Astrocyte (in vitro differentiated cells and primary cell): Measurements from ENCODE around the gene ACKR2. TPM values are rescaled to one million over a fixed set of nuclear protein-coding genes. Genes with fewer than 3 reads are reported as not detected.
"Not testable (repeated sequence)": the region's sequence is repeated elsewhere in the genome, so short reads cannot be mapped to it uniquely, and the experiment has no call there.

Experiments
- DNase-seq: peaks from one replicate; pipeline ENCODE4 v3.0.0-alpha.2; 2010; ENCODE audit warnings: low read depth
- FAIRE-seq: peaks from 2 replicates; lab custom pipeline; 2011; peaks lifted over from hg19 to GRCh38; lab: Jason Lieb, UNC
- H2AFZ ChIP-seq: 2 replicates; pipeline ENCODE4 v1.6.0; 2012; ENCODE audit warnings: low read depth, low read length, inconsistent platforms
- H3K27ac ChIP-seq: 2 replicates; pipeline ENCODE4 v1.5.1; 2011; ENCODE audit warnings: low read depth, low read length, inconsistent platforms
- H3K27me3 ChIP-seq: 2 replicates; pipeline ENCODE4 v1.6.0; 2011; ENCODE audit warnings: low read length, inconsistent platforms; ENCODE audit not compliant: insufficient read depth
- H3K36me3 ChIP-seq: 2 replicates; pipeline ENCODE4 v1.5.1; 2011; ENCODE audit warnings: low read length, inconsistent platforms; ENCODE audit not compliant: insufficient read depth
- H3K4me1 ChIP-seq: 2 replicates; pipeline ENCODE4 v1.5.1; 2011; ENCODE audit warnings: low read length, inconsistent platforms; ENCODE audit not compliant: insufficient read depth
- H3K4me2 ChIP-seq: 2 replicates; pipeline ENCODE4 v1.6.0; 2012; ENCODE audit warnings: low read length, inconsistent platforms
- H3K4me3 ChIP-seq: 2 replicates; pipeline ENCODE4 v1.5.1; 2011; ENCODE audit warnings: low read depth, mild to moderate bottlenecking, low read length, inconsistent platforms; ENCODE audit not compliant: insufficient read depth
- H3K79me2 ChIP-seq: 2 replicates; pipeline ENCODE4 v1.6.0; 2012; ENCODE audit warnings: mild to moderate bottlenecking, low read length, inconsistent platforms; ENCODE audit not compliant: insufficient read depth
- H3K9ac ChIP-seq: 2 replicates; pipeline ENCODE4 v1.6.0; 2012; ENCODE audit warnings: mild to moderate bottlenecking, low read length, inconsistent platforms
- H3K9me3 ChIP-seq: 2 replicates; pipeline ENCODE4 v1.5.1; 2012; ENCODE audit warnings: low read depth, mild to moderate bottlenecking, low read length, inconsistent platforms; ENCODE audit not compliant: insufficient read depth
- H4K20me1 ChIP-seq: 2 replicates; pipeline ENCODE4 v1.6.0; 2012; ENCODE audit warnings: low read length, inconsistent platforms; ENCODE audit not compliant: insufficient read depth
- H3K27ac Mint-ChIP-seq: one replicate; pipeline ENCODE4 v1.8.0; 2021; ENCODE audit warnings: mild to moderate bottlenecking, mixed read lengths; ENCODE audit not compliant: unreplicated experiment
- H3K27me3 Mint-ChIP-seq: one replicate; pipeline ENCODE4 v1.8.0; 2021; ENCODE audit warnings: low read depth, mixed read lengths; ENCODE audit not compliant: unreplicated experiment
- H3K36me3 Mint-ChIP-seq: one replicate; pipeline ENCODE4 v1.8.0; 2021; ENCODE audit warnings: low read depth, mixed read lengths; ENCODE audit not compliant: unreplicated experiment
- H3K4me1 Mint-ChIP-seq: one replicate; pipeline ENCODE4 v1.8.0; 2021; ENCODE audit warnings: low read depth, mixed read lengths; ENCODE audit not compliant: unreplicated experiment
- H3K4me3 Mint-ChIP-seq: one replicate; pipeline ENCODE4 v1.8.0; 2021; ENCODE audit warnings: mild to moderate bottlenecking, moderate library complexity, mixed read lengths; ENCODE audit not compliant: unreplicated experiment
- H3K9me3 Mint-ChIP-seq: one replicate; pipeline ENCODE4 v1.8.0; 2021; ENCODE audit warnings: mild to moderate bottlenecking, mixed read lengths; ENCODE audit not compliant: unreplicated experiment
- EZH2 ChIP-seq: IDR thresholded peaks from 2 replicates; pipeline ENCODE4 v1.6.1; 2012; ENCODE audit warnings: mild to moderate bottlenecking, low read length, inconsistent platforms; ENCODE audit not compliant: insufficient read depth
- total RNA-seq: library from RNA; stranded (reverse); gene quantifications from 2 replicates; pipeline ENCODE4 v1.2.1, GENCODE V29; 2021
- TF ChIP-seq, protein P1 (sequence below): IDR thresholded peaks from 2 replicates; pipeline ENCODE4 v1.5.1; 2011; ENCODE audit warnings: low read depth, mild to moderate bottlenecking, inconsistent platforms, low read length, moderate library complexity; ENCODE audit not compliant: insufficient read depth

The ACKR2 gene
- total RNA-seq, 1 donor from 2014 or later, result 1.7 TPM

DNA sequence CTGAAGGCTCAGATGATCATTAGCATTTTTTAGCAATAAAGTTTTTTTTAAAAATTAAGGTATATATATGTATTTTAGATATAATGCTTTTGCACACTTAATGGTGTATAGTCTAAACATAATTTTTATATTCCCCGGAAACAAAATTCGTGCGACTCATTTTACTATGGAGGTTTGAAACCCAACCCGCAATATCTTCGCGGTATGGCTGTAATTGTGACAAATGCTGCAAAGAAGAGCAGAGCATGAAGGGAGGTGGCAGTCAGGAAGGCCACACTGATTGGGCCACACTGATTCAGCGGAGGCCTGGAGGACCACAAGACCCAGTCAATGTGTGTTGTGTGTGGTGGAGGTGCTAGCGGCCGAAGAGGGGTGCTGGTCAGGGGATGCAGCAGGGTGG is 70.9 kb downstream of the ACKR2 start:
- H4K20me1 ChIP-seq, result no peaks in the 10 kb centered on the region
- H3K27ac Mint-ChIP-seq, result no peak overlapping the region
- H3K9me3 Mint-ChIP-seq, result peaks cover 8% of the 10 kb centered on the region
- no peaks in the 10 kb centered on the region for H3K36me3 ChIP-seq
- H3K27me3 ChIP-seq, result peaks cover 2% of the 10 kb centered on the region
- peak overlapping the region; percentile 60 for H3K4me3 Mint-ChIP-seq
- H3K4me1 ChIP-seq, result no peaks in the 10 kb centered on the region
- peaks cover 23% of the 10 kb centered on the region for H3K27me3 Mint-ChIP-seq
- peak overlapping the region; percentile 58 for H3K4me3 ChIP-seq
- H3K27ac ChIP-seq, result no peak overlapping the region
- FAIRE-seq (no peak), DNase-seq (no peak)
- H3K79me2 ChIP-seq, result no peaks in the 10 kb centered on the region
- no peaks in the 10 kb centered on the region for H3K4me1 Mint-ChIP-seq
- no peaks in the 10 kb centered on the region for H3K9me3 ChIP-seq
- H2AFZ ChIP-seq, result peak overlapping the region; percentile 94
- TF ChIP-seq EZH2, result no peak
- TF ChIP-seq, protein P1, sequence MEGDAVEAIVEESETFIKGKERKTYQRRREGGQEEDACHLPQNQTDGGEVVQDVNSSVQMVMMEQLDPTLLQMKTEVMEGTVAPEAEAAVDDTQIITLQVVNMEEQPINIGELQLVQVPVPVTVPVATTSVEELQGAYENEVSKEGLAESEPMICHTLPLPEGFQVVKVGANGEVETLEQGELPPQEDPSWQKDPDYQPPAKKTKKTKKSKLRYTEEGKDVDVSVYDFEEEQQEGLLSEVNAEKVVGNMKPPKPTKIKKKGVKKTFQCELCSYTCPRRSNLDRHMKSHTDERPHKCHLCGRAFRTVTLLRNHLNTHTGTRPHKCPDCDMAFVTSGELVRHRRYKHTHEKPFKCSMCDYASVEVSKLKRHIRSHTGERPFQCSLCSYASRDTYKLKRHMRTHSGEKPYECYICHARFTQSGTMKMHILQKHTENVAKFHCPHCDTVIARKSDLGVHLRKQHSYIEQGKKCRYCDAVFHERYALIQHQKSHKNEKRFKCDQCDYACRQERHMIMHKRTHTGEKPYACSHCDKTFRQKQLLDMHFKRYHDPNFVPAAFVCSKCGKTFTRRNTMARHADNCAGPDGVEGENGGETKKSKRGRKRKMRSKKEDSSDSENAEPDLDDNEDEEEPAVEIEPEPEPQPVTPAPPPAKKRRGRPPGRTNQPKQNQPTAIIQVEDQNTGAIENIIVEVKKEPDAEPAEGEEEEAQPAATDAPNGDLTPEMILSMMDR, result no peak
- peak overlapping the region; percentile 68 for H3K9ac ChIP-seq
- H3K4me2 ChIP-seq, result peak overlapping the region; percentile 94
- H3K36me3 Mint-ChIP-seq, result peaks cover 3% of the 10 kb centered on the region

DNA sequence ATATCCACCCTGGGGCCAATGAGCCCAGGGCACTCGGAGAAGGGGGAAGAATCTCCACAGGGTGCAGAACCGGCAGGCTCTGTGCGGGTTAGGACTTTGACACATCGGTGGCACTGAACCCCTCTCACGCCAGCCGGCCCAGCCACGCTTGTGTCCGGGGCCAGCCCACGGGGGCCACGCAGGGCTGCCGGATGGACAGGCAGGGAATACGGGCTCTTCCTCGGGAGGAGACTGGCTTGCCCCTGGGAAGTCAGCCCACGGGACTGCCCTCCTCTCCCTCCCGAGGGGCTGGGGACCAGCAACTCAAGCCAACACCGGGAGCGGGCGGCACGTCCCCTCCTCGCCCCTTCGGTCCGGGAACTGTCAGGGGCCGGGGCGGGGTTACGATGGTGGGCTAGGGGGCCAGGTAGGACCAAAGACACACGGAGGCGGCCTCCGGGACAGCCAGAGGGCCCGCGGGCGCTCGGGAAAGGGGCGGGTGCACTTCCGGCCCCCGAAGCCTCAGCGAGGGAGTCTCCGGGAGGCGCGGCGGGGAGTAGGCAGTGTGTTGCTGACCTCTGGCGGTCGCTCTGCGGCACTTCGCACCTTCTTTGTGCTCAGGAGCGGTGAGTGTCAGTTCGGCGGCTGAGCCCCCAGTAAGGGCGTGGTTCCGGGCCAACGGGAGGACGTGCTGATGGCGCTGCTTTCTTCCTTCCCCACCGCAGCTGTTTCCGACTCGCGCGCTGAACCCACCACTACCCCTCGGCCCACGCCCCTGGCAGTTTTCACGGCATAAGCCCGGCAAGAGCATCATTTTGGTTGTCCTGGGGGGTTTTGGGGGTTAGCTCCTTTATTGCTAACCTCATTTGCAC is 71.6 kb downstream of the ACKR2 start:
- no peaks in the 10 kb centered on the region for H3K79me2 ChIP-seq
- DNase-seq (peak; percentile 56), FAIRE-seq (no peak)
- H4K20me1 ChIP-seq, result no peaks in the 10 kb centered on the region
- peak overlapping the region; percentile 68 for H3K9ac ChIP-seq
- no peak for TF ChIP-seq EZH2
- TF ChIP-seq, protein P1, result peak; percentile 54
- peak overlapping the region; percentile 94 for H2AFZ ChIP-seq
- H3K36me3 ChIP-seq, result no peaks in the 10 kb centered on the region
- H3K36me3 Mint-ChIP-seq, result peaks cover 3% of the 10 kb centered on the region
- peak overlapping the region; percentile 58 for H3K4me3 ChIP-seq
- no peaks in the 10 kb centered on the region for H3K9me3 ChIP-seq
- no peak overlapping the region for H3K27ac ChIP-seq
- peak overlapping the region; percentile 92 for H3K27ac Mint-ChIP-seq
- H3K4me2 ChIP-seq, result peak overlapping the region; percentile 94
- H3K4me1 Mint-ChIP-seq, result no peaks in the 10 kb centered on the region
- peaks cover 2% of the 10 kb centered on the region for H3K27me3 ChIP-seq
- no peaks in the 10 kb centered on the region for H3K4me1 ChIP-seq
- H3K9me3 Mint-ChIP-seq, result peaks cover 7% of the 10 kb centered on the region
- peak overlapping the region; percentile 84 for H3K4me3 Mint-ChIP-seq
- H3K27me3 Mint-ChIP-seq, result peaks cover 22% of the 10 kb centered on the region

DNA sequence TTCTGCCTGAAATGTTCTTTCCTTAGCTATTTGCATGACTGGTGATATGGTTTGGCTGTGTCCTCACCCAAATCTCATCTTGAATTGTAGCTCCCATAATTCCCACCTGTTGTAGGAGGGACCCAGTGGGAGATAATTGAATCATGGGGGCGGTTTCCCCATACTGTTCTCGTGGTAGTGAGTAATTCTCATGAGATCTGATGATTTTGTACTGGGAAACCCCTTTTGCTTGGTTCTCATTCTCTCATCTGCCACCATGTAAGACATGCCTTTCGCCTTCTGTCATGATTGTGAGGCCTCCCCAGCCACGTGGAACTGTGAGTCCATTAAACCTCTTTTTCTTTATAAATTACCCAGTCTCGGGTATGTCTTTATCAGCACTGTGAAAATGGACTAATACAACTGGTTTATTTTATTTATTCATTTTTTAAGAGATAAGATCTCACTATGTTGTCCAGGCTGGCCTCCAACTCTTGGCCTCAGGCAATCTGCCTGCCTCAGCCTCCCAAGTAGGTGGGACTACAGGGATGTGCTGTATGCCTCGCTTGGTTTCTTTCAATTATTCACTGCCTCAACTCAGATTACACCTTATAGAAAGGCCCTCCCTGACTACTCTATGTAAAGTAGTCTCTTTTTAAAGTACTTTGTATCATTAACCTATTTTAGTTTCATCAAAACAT is 74.1 kb downstream of the ACKR2 start:
- H3K4me2 ChIP-seq, H3K27me3 ChIP-seq, H3K9me3 ChIP-seq, H2AFZ ChIP-seq, H3K9me3 Mint-ChIP-seq, H3K27ac ChIP-seq, H3K4me3 Mint-ChIP-seq, H3K27ac Mint-ChIP-seq, H3K36me3 ChIP-seq, H4K20me1 ChIP-seq, DNase-seq, H3K4me1 ChIP-seq, H3K9ac ChIP-seq, H3K4me3 ChIP-seq, H3K36me3 Mint-ChIP-seq, H3K79me2 ChIP-seq, H3K4me1 Mint-ChIP-seq, H3K27me3 Mint-ChIP-seq, FAIRE-seq: not testable (repeated sequence)
